Measurements from ENCODE around the gene PAIP2B. TPM values are rescaled to one million over a fixed set of nuclear protein-coding genes. Genes with fewer than 3 reads are reported as not detected.

PAIP2B gene
- total and polyA plus RNA-seq, 10 of the 15 experiments (the other 5 are each of a cell fraction or from before 2014, with no cell fraction given) = 0.06 to 0.79 (median 0.32) TPM

DNA sequence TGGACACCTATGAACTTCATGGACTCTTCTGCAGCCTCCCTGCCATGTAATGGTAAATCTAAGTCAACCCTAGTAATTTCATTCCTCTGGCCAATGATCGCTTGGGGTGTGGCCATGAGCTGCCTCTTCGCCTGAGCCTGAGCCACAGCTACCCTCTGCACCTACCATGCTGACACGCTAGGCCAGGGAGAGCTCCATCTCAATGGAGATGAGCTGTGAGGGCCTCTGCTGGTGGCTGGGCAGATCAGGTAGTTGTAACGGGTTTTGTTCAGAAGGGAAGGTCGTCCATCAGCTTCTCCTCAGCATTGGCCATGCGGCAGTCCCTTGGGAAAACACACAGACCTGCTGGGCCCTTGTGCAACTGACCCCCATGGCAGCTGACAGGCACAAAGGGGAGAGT, 72.1 kb downstream of the PAIP2B start (continued):
- TF ChIP-seq HDAC6 (IDR thresholded peaks at IDR 0.05; ENCODE audit: unreplicated experiment) (no peak), RAD21 (IDR thresholded peaks at IDR 0.05; ENCODE audit: insufficient read depth, low read depth, low read length) (peak; percentile 74), ATF7 (IDR thresholded peaks at IDR 0.05; ENCODE audit: low read depth) (no peak)

DNA sequence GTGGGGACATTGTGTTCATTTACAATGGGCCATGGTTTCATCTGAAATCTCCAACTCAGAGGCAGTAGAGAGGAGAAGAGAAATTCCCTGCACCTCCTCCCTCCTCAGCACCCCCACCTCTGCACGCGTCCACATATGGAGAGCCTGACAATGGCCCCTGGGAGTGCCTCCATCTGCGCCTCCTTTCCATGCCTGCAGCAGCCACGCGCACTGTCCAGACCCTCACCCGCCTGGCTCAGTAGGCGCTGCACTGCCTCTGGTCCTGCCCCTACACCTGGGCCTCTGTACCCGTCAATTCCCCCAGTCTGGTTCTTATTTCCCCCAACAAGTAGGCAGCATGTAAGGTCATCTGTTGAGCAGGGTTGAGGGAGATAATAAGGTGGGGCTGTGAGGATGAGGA, 72.6 kb downstream of the PAIP2B start:
- POLR2A ChIA-PET = interaction anchor here (0.9 kb wide), 1 partner anchor 83 kb away, joined by 6 read pairs; no protein-coding TSS in a partner anchor
- Histone ChIP-seq H3K9me3 (replicated peaks; ENCODE audit: control insufficient read depth, insufficient read depth, low read length) (no peaks in the 10 kb centered on the region), H3K9ac (ENCODE audit: control insufficient read depth, insufficient read depth, low read length) (no peak overlapping the region), H3K4me3 (no peak overlapping the region), H3K4me2 (ENCODE audit: control insufficient read depth, insufficient read depth) (no peak overlapping the region), H3K4me1 (ENCODE audit: control insufficient read depth, insufficient read depth, low read length) (no peaks in the 10 kb centered on the region), H3K27ac (ENCODE audit: control insufficient read depth, insufficient read depth) (no peak overlapping the region), H4K20me1 (ENCODE audit: control insufficient read depth, insufficient read depth) (no peaks in the 10 kb centered on the region), H3K36me3 (ENCODE audit: control insufficient read depth in 2 of 2, insufficient read depth in 2 of 2, low read length in 1 of 2) (peaks cover 2 to 7% of the 10 kb centered on the region in 2 experiments; a peak in 3 of 4 replicates), H3K79me2 (ENCODE audit: control insufficient read depth, insufficient read depth, low read length) (no peaks in the 10 kb centered on the region), H3K27me3 (replicated peaks in 1 of 2; ENCODE audit: control insufficient read depth in 2 of 2, insufficient read depth in 2 of 2, low read length in 1 of 2) (no peaks in the 10 kb centered on the region), H2AFZ (ENCODE audit: control insufficient read depth, low read depth, low read length) (no peak overlapping the region)
- intact Hi-C loops (cut with micrococcal nuclease; ENCODE audit: unreplicated experiment) = loop anchor here (2.0 to 10.0 kb wide), 2 partner anchors 131 to 231 kb away; no protein-coding TSS in a partner anchor
- RAD21 ChIA-PET (ENCODE audit: unreplicated experiment) = interaction anchor here (0.7 to 4.1 kb wide), 11 partner anchors 25 to 145 kb away, joined by 3 to 31 read pairs (median 6); partner anchors contain the start of genes MCEE and NAGK
- SMC1A ChIA-PET (ENCODE audit: uncharacterized antibody, unreplicated experiment) = interaction anchor here (0.6 to 2.5 kb wide), 9 partner anchors 10 to 264 kb away, joined by 3 to 19 read pairs (median 5); no protein-coding TSS in a partner anchor
- DNase-seq (ENCODE audit: low read depth, low spot score) (no peak), FAIRE-seq (no peak), ATAC-seq (no peak)
- WGBS (ENCODE audit: insufficient coverage, insufficient replicate concordance, low lambda C conversion rate, missing lambda C conversion rate) = 64% methylated on average over 8 of the region's 8 CpGs
- BruUV-seq (replicated peaks) = no TSS peak
- in situ Hi-C loops (cut with MboI) = loop anchor here (25.0 kb wide), 1 partner anchor 358 kb away; no protein-coding TSS in a partner anchor
- TF ChIP-seq, protein P1, sequence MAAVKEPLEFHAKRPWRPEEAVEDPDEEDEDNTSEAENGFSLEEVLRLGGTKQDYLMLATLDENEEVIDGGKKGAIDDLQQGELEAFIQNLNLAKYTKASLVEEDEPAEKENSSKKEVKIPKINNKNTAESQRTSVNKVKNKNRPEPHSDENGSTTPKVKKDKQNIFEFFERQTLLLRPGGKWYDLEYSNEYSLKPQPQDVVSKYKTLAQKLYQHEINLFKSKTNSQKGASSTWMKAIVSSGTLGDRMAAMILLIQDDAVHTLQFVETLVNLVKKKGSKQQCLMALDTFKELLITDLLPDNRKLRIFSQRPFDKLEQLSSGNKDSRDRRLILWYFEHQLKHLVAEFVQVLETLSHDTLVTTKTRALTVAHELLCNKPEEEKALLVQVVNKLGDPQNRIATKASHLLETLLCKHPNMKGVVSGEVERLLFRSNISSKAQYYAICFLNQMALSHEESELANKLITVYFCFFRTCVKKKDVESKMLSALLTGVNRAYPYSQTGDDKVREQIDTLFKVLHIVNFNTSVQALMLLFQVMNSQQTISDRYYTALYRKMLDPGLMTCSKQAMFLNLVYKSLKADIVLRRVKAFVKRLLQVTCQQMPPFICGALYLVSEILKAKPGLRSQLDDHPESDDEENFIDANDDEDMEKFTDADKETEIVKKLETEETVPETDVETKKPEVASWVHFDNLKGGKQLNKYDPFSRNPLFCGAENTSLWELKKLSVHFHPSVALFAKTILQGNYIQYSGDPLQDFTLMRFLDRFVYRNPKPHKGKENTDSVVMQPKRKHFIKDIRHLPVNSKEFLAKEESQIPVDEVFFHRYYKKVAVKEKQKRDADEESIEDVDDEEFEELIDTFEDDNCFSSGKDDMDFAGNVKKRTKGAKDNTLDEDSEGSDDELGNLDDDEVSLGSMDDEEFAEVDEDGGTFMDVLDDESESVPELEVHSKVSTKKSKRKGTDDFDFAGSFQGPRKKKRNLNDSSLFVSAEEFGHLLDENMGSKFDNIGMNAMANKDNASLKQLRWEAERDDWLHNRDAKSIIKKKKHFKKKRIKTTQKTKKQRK (IDR thresholded peaks at IDR 0.05; ENCODE audit: low read depth, low read length) = no peak
- TF ChIP-seq JUND (IDR thresholded peaks at IDR 0.05; ENCODE audit: low read depth, low read length) (no peak), CBFB (IDR thresholded peaks at IDR 0.05; ENCODE audit: low read depth) (no peak), ZZZ3 (IDR thresholded peaks at IDR 0.05; ENCODE audit: control insufficient read depth, insufficient read length, low read depth) (no peak), BACH1 (IDR thresholded peaks at IDR 0.05; ENCODE audit: borderline replicate concordance) (no peak), RUNX3 (IDR thresholded peaks at IDR 0.05; ENCODE audit: low read length) (no peak), SIX5 (IDR thresholded peaks at IDR 0.05; ENCODE audit: low read depth, low read length, severe bottlenecking) (no peak)
- CTCF ChIA-PET = interaction anchor here (0.6 to 7.7 kb wide), 16 partner anchors 9 to 243 kb away, joined by 3 to 53 read pairs (median 5); partner anchors contain the start of genes MCEE and NAGK
